ENCODE results near the gene ZNF644.
"Not testable (repeated sequence)": the region's sequence is repeated elsewhere in the genome, so short reads cannot be mapped to it uniquely, and the experiment has no call there.

The ZNF644 gene

DNA sequence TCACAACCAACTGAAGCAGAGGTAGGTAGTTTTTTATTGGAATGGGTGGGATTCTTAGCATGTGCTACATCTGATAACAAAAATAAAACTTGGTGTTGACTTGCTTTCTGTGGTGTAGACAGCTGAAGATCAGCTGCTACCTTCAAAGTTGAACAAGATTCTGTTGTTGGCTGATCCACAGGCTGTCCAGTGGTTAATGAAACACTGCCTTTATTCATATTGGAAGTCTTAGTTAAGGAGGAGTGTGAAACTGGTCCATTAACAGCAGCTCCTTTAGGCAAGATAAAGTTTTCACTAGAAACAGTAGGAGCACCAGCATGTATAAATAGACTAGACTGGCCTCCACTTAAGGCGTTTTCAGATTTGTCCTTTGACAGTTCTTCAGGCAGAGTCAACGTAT is 81.1 kb downstream of the ZNF644 start:
- DNase-seq (ENCODE audit: low read depth), result no peak
- no peak overlapping the region for H3K4me3 ChIP-seq (ENCODE audit: low read length)
- TF ChIP-seq, protein P1, sequence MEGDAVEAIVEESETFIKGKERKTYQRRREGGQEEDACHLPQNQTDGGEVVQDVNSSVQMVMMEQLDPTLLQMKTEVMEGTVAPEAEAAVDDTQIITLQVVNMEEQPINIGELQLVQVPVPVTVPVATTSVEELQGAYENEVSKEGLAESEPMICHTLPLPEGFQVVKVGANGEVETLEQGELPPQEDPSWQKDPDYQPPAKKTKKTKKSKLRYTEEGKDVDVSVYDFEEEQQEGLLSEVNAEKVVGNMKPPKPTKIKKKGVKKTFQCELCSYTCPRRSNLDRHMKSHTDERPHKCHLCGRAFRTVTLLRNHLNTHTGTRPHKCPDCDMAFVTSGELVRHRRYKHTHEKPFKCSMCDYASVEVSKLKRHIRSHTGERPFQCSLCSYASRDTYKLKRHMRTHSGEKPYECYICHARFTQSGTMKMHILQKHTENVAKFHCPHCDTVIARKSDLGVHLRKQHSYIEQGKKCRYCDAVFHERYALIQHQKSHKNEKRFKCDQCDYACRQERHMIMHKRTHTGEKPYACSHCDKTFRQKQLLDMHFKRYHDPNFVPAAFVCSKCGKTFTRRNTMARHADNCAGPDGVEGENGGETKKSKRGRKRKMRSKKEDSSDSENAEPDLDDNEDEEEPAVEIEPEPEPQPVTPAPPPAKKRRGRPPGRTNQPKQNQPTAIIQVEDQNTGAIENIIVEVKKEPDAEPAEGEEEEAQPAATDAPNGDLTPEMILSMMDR (IDR thresholded peaks at IDR 0.05; ENCODE audit: insufficient read depth, low read depth, low read length, missing control alignments), result no peak

DNA sequence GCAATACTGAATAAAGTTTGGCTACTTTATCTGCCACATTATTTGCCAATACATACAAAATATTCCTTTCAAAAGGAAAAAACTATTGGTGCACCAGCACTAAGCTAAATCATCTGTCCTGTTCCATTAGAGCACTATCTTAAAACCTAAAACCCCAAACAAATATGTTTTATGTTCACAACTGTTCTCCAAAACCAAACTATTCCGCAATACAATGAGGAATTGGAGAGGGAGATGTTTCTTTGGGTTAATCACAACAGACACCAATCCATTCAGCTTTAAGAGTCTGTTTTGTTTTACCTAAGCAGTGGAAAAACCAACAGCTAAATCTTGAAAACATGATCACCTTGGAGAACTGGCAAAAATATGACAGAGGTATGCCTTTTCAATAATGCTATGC is 85.1 kb downstream of the ZNF644 start:
- H3K4me3 ChIP-seq (ENCODE audit: low read length), result no peak overlapping the region
- TF ChIP-seq, protein P1 (IDR thresholded peaks at IDR 0.05; ENCODE audit: insufficient read depth, low read depth, low read length, missing control alignments), result no peak

DNA sequence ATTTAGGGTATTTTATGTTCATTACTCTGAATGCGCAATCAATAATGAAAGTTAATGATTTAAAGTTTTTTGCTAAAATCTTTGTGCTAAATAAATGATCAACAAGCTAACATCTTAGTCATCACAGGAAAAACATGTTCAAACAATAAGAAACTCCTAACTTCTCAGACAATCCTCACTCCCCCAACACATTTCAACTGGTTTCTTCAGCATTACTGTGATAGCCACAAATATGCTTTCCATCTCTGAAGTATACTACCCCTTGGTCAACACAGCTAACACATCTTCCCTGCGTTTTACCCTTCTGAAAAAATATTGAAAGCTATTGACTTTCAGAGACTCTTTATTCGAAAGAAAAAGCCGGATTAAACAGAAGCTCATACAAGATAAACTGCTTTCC is 85.8 kb downstream of the ZNF644 start:
- TF ChIP-seq, protein P1 (IDR thresholded peaks at IDR 0.05; ENCODE audit: insufficient read depth, low read depth, low read length, missing control alignments), result no peak
- DNase-seq (ENCODE audit: low read depth), result no peak
- no peak overlapping the region for H3K4me3 ChIP-seq (ENCODE audit: low read length)

More for the DNA sequence above, 85.1 kb downstream of the ZNF644 start:
- DNase-seq (ENCODE audit: low read depth), result no peak

DNA sequence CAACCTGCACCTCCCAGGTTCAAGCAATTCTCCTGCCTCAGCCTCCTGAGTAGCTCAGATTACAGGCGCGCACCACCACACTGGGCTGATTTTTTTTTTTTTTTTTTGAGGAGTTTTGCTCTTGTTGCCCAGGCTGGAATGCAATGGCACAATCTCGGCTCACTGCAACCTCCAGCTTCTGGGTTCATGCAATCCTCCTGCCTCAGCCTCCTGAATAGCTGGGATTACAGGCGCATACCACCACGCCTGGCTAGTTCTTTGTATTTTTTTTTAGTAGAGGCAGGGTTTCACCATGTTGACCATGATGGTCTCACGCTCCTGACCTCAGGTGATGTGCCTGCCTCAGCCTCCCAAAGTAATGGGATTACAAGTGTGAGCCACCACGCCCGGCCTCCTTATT is 93.6 kb downstream of the ZNF644 start:
- DNase-seq (ENCODE audit: low read depth); H3K4me3 ChIP-seq (ENCODE audit: low read length): not testable (repeated sequence)

DNA sequence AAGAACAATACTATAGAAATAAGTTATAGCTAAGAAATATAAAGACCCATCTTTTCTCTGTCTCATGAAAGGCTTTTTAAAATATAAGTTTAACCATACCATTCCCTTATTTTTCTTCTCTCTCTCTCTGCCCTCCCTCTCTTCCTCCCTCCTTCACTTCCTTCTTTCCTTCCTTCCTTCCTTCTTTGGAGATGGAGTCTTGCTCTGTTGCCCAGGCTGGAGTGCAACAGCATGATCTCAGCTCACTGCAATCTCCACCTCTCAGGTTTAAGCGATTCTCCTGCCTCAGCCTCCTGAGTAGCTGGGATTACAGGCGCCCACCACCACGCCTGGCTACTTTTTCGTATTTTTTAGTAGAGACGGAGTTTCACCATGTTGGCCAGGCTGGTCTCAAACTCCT is 94.2 kb downstream of the ZNF644 start:
- not testable (repeated sequence) for H3K4me3 ChIP-seq (ENCODE audit: low read length); DNase-seq (ENCODE audit: low read depth)

DNA sequence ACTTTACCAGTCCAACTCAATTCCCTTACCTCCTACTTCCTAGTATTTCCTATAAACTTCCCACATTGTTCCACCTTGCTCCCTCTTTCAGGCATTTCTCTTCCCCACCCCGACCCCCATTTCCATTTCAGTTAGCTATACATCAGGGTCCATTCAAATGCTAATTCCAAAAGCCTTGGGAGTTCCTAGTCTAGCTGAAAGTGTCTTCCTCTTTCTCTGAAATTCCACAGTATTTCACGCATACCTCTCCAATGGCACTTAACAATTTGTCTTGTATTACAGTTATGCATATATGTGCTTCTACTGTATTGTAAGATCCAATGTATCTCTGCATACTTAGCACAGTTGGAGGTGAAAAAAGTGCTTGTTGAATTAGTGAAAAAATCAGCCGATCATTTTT is 94.9 kb downstream of the ZNF644 start:
- TF ChIP-seq, protein P1 (IDR thresholded peaks at IDR 0.05; ENCODE audit: insufficient read depth, low read depth, low read length, missing control alignments), result no peak
- no peak for DNase-seq (ENCODE audit: low read depth)
- no peak overlapping the region for H3K4me3 ChIP-seq (ENCODE audit: low read length)

DNA sequence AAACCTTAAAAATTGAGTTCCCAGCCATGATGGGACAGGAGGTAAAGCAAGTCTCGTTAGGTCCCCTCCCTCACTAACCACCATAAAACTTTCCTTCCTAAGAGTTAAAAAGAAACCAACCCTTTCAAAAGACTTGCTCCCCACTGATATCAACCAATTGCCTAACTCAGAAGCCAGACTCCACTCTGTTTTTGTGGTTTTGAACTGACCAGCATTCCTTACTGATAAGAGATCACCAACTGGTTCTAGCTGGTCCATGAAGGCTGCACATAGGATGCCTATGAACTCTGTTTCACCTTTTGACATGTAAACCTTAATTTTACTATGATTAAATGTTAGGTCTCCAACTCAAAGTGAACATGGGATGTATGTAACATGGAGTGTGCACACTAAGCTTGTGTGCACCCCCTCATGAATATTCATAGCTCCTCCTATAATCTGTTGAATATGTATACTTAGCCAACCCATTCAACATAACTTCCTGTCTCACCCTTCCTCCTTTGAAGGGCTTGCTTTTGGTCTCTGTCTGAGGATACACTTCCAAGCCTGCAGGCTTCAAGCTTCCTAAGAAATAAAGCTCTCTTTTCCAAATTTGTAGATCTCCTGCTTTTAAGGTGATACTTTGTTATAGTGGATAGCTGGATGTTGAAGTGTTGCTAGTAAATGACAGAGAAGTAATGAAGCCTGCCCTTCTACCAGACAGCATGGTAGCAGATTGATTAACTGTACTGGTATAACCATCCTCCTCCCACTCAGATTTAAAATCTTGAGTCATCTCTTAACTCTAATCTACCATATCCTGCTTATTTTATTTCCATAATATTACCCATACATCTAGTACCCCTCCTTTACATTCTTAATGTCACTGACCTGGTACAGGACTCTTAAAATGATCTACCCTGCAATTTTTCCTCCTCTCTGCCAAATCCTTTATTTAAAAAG is 95.6 kb downstream of the ZNF644 start:
- H3K4me3 ChIP-seq (ENCODE audit: low read length), result no peak overlapping the region
- DNase-seq (ENCODE audit: low read depth), result peak; percentile 27
- TF ChIP-seq, protein P1 (IDR thresholded peaks at IDR 0.05; ENCODE audit: insufficient read depth, low read depth, low read length, missing control alignments), result no peak

DNA sequence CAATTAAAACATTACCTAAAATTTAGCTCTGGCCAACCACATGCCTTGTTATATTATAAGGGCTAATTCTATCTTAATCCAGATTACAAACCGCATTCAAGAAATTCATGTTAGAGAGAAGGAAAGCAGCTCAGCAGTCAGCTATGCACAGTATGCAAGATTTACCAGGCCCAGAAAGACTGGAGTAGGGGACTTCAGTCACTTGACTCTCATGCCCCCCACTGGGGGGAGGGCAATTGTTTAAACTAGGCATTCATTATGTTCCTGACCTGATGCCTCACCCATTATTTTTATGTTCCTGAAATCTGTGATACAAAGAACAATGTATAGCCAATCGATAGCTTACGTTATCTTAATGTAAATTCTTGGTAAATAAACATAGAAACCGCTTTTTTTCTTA is 96.9 kb downstream of the ZNF644 start:
- no peak overlapping the region for H3K4me3 ChIP-seq (ENCODE audit: low read length)
- DNase-seq (ENCODE audit: low read depth), result no peak
- TF ChIP-seq, protein P1 (IDR thresholded peaks at IDR 0.05; ENCODE audit: insufficient read depth, low read depth, low read length, missing control alignments), result no peak

Data from epithelial cell of esophagus (primary cell).